Tibial nerve (tissue), 4 donors: ENCODE results near the gene COQ2. TPM values are rescaled to one million over a fixed set of nuclear protein-coding genes. Genes with fewer than 3 reads are reported as not detected.
A peak's percentile ranks its signal among the peaks of the same experiment; 100 is the strongest.

Source experiments
- DNase-seq, 2 donors: peaks; one replicate each; pipeline ENCODE4 v3.0.0-alpha.2; 2019; ENCODE audit warnings: low spot score in 2 of 2
- H3K27ac ChIP-seq, 4 donors: fragments of 200-600 bp; sonication (generic) in 3 of 4; one replicate each; pipeline ENCODE4 v1.5.1; 2017 to 2019; ENCODE audit warnings: mild to moderate bottlenecking in 1 of 4
- H3K27me3 ChIP-seq, 2 donors: fragments of 200-600 bp; sonication (generic) in 1 of 2; one replicate each; pipeline versions ENCODE4 v1.5.1 to v1.6.0; 2017 to 2019
- H3K36me3 ChIP-seq, 3 donors: fragments of 200-600 bp; sonication (generic); one replicate each; pipeline ENCODE4 v1.5.1; 2018 to 2019
- H3K4me1 ChIP-seq, 4 donors: fragments of 200-600 bp; sonication (generic) in 3 of 4; one replicate each; pipeline ENCODE4 v1.5.1; 2017 to 2019
- H3K4me3 ChIP-seq, 4 donors: fragments of 200-600 bp; sonication (generic) in 3 of 4; one replicate each; pipeline ENCODE4 v1.5.1; 2017 to 2019; ENCODE audit warnings: mild to moderate bottlenecking in 1 of 4, moderate library complexity in 1 of 4
- H3K9me3 ChIP-seq, 4 donors: fragments of 200-600 bp; sonication (generic) in 3 of 4; one replicate each; pipeline ENCODE4 v1.5.1; 2017 to 2019
- CTCF ChIP-seq, 5 experiments: fragments of 200-600 bp in 3 of 5; fragments of 450-650 bp in 2 of 5; sonication (generic) in 3 of 5; IDR thresholded peaks; one replicate each; pipeline ENCODE4 v1.5.1; 2016 to 2019; ENCODE audit warnings: antibody characterized with exemption in 5 of 5, mild to moderate bottlenecking in 3 of 5, moderate library complexity in 2 of 5
- EP300 ChIP-seq, 2 donors: sonication (generic); formaldehyde crosslinking; IDR thresholded peaks; one replicate each; pipeline ENCODE4 v1.6.1; 2017; ENCODE audit warnings: antibody characterized with exemption in 2 of 2, mild to moderate bottlenecking in 1 of 2
- POLR2A ChIP-seq, 2 donors: fragments of 450-650 bp; IDR thresholded peaks; one replicate each; pipeline ENCODE4 v1.6.1; 2017; ENCODE audit warnings: antibody characterized with exemption in 2 of 2, mild to moderate bottlenecking in 2 of 2, moderate library complexity in 2 of 2
- WGBS, 2 donors: methylation state at CpG; one replicate each; pipeline ENCODE4 v1.1.5; 2018; 5-methylcytosine and 5-hydroxymethylcytosine counted together
- total RNA-seq, 4 donors: library from RNA; depleted of rRNA; stranded (reverse); fragments of >200 nt; gene quantifications; one replicate each; pipeline ENCODE4 v1.1.0, GENCODE V29; 2016

COQ2 gene
- total RNA-seq = 10 to 100 TPM in 3 of 4 donors, 1 to 10 TPM in 1; 9.2 to 17.7 (median 11.6) TPM

GRCh38 chr4:83284193-83285054, at the start of gene COQ2:
Gene COQ2, minus strand, starts transcription at chr4:83284798. Its CDS starts 34 bp downstream, at chr4:83284764.
- DNase-seq = peak; percentile 91 to 92
- peak; percentile 51 to 90 for TF ChIP-seq EP300 (IDR thresholded peaks at IDR 0.05)
- peak; percentile 24 to 88 (median 48) for TF ChIP-seq CTCF (IDR thresholded peaks at IDR 0.05)
- TF ChIP-seq POLR2A (IDR thresholded peaks at IDR 0.05) = peak; percentile 44 to 84

GRCh38 chr4:83331956-83332355, 47.4 kb upstream of the COQ2 start:
- no peak overlapping the region for H3K4me3 ChIP-seq
- DNase-seq = no peak
- no peak overlapping the region for H3K27ac ChIP-seq
- H3K27me3 ChIP-seq = peaks cover 0 to 11% of the 10 kb centered on the region in 2 donors
- H3K9me3 ChIP-seq = no peaks in the 10 kb centered on the region
- 39 to 43% methylated on average over 3 of the region's 3 CpGs for WGBS, 2 donors
- peaks cover 0 to 16% (median 2%) of the 10 kb centered on the region in 4 donors for H3K4me1 ChIP-seq
- TF ChIP-seq POLR2A (IDR thresholded peaks at IDR 0.05) = no peak
- no peak for TF ChIP-seq EP300 (IDR thresholded peaks at IDR 0.05)
- no peak for TF ChIP-seq CTCF (IDR thresholded peaks at IDR 0.05)
- H3K36me3 ChIP-seq = no peaks in the 10 kb centered on the region

More at GRCh38 chr4:83284193-83285054, at the start of gene COQ2:
- H3K4me1 ChIP-seq = peaks cover 0 to 24% (median 6%) of the 10 kb centered on the region in 4 donors
- no peaks in the 10 kb centered on the region for H3K36me3 ChIP-seq
- H3K9me3 ChIP-seq = no peaks in the 10 kb centered on the region
- 1% methylated on average over 35 to 50 of the region's 76 CpGs for WGBS, 2 donors
- peak within 1 kb of the TSS; percentile 40 to 70 (median 58) for H3K4me3 ChIP-seq
- H3K27ac ChIP-seq = peak within 1 kb of the TSS; percentile 88 to 94 (median 90)
- no peaks in the 10 kb centered on the region for H3K27me3 ChIP-seq

GRCh38 chr4:83329521-83330110, 45.0 kb upstream of the COQ2 start:
- Histone ChIP-seq H3K27me3 (peaks cover 0 to 6% of the 10 kb centered on the region in 2 donors), H3K27ac (no peak overlapping the region), H3K9me3 (no peaks in the 10 kb centered on the region), H3K4me3 (no peak overlapping the region), H3K36me3 (no peaks in the 10 kb centered on the region), H3K4me1 (peaks cover 0 to 5% (median 2%) of the 10 kb centered on the region in 4 donors)
- WGBS, 2 donors = 63 to 67% methylated on average over 5 of the region's 5 CpGs
- TF ChIP-seq POLR2A (IDR thresholded peaks at IDR 0.05) (no peak), CTCF (IDR thresholded peaks at IDR 0.05) (no peak), EP300 (IDR thresholded peaks at IDR 0.05) (no peak)
- DNase-seq = no peak

GRCh38 chr4:83328521-83329187, 44.1 kb upstream of the COQ2 start:
- TF ChIP-seq POLR2A (IDR thresholded peaks at IDR 0.05) = no peak
- no peak for TF ChIP-seq CTCF (IDR thresholded peaks at IDR 0.05)
- TF ChIP-seq EP300 (IDR thresholded peaks at IDR 0.05) = no peak
- H3K27ac ChIP-seq = no peak overlapping the region
- H3K27me3 ChIP-seq = no peaks in the 10 kb centered on the region
- H3K36me3 ChIP-seq = no peaks in the 10 kb centered on the region
- no peak for DNase-seq
- no peak overlapping the region for H3K4me3 ChIP-seq
- no peaks in the 10 kb centered on the region for H3K9me3 ChIP-seq
- 36% methylated on average over 7 of the region's 7 CpGs for WGBS, 2 donors
- no peaks in the 10 kb centered on the region for H3K4me1 ChIP-seq
